K562 (cell line): ENCODE measurements around the gene PHF3. TPM values are rescaled to one million over a fixed set of nuclear protein-coding genes. Genes with fewer than 3 reads are reported as not detected.

Experiments used
- ATAC-seq: fragments of 200-7000 bp; cut with Tn5 transposase; 3 replicates; pipeline ENCODE4 v1.9.1; 2020; ENCODE audit warnings: moderate library complexity
- BruUV-seq: library from RNA; stranded (reverse); fragments of 400-500 nt; replicated peaks from 2 replicates; lab custom pipeline; 2021; lab: Mats Ljungman, UMichigan
- CTCF ChIA-PET: fragments of 300-600 bp; formaldehyde crosslinking; extraction: SDS; loops from one replicate; lab custom pipeline; 2021; ENCODE audit warnings: low intra/inter-chr PET ratio; lab: Yijun Ruan, JAX
- POLR2A ChIA-PET: fragments of 300-600, 350-650 bp; sonication (Branson Sonifier 250); formaldehyde crosslinking; extraction: SDS; loops from one replicate; lab custom pipeline; 2021; ENCODE audit warnings: antibody characterized with exemption, inconsistent platforms; lab: Yijun Ruan, JAX
- DNase-seq, 4 experiments: peaks; one replicate each; pipeline versions ENCODE4 v3.0.0 to v3.0.0-alpha.2; 2011 to 2018; ENCODE audit warnings: low spot score in 3 of 4, mixed read lengths in 3 of 4; ENCODE audit errors: extremely low read depth in 1 of 4
- FAIRE-seq: peaks from 2 replicates; lab custom pipeline; 2011; peaks lifted over from hg19 to GRCh38; lab: Jason Lieb, UNC
- H2AFZ ChIP-seq: 2 replicates; pipeline ENCODE4 v1.6.0; 2011; ENCODE audit warnings: low read depth, low read length, control low read depth, inconsistent platforms
- H3K27ac ChIP-seq: fragments of 200-600 bp; 3 replicates; pipeline ENCODE4 v1.8.0; 2011; ENCODE audit warnings: low read depth, mild to moderate bottlenecking, control low read depth, inconsistent platforms, low read length, moderate library complexity, mixed read lengths; ENCODE audit errors: extremely low read depth
- H3K27me3 ChIP-seq, 2 experiments: fragments of 300-600 bp in 1 of 2; 2 replicates in 1 of 2; 3 replicates in 1 of 2; pipeline versions ENCODE4 v1.6.0 to v1.8.0; 2011; ENCODE audit warnings: inconsistent platforms in 2 of 2, low read length in 2 of 2, mild to moderate bottlenecking in 1 of 2, mixed read lengths in 1 of 2, moderate library complexity in 1 of 2; ENCODE audit not compliant: control insufficient read depth in 2 of 2, insufficient read depth in 2 of 2
- H3K36me3 ChIP-seq: fragments of 300-600 bp; 3 replicates; pipeline ENCODE4 v1.8.0; 2011; ENCODE audit warnings: mild to moderate bottlenecking, low read length, inconsistent platforms; ENCODE audit not compliant: control insufficient read depth, insufficient read depth
- H3K4me1 ChIP-seq, 2 experiments: fragments of 200-600 bp in 1 of 2; replicated peaks in 1 of 2; 2 replicates in 1 of 2; 3 replicates in 1 of 2; pipeline versions ENCODE4 v1.5.1 to v1.8.0; 2011; ENCODE audit warnings: inconsistent platforms in 2 of 2, low read length in 2 of 2, mild to moderate bottlenecking in 1 of 2, mixed read lengths in 1 of 2, moderate library complexity in 1 of 2; ENCODE audit not compliant: control insufficient read depth in 2 of 2, insufficient read depth in 2 of 2
- H3K4me2 ChIP-seq: 2 replicates; pipeline ENCODE4 v1.6.1; 2011; ENCODE audit warnings: low read length, control low read depth, inconsistent platforms, mixed read lengths; ENCODE audit not compliant: insufficient read depth
- H3K4me3 ChIP-seq: fragments of 200-600 bp; sonication (generic), shearing (Covaris generic); 2 replicates; pipeline ENCODE4 v1.5.1; 2016; ENCODE audit warnings: control low read depth, inconsistent platforms
- H3K79me2 ChIP-seq: fragments of 200-600 bp; 3 replicates; pipeline ENCODE4 v1.8.0; 2011; ENCODE audit warnings: low read length, inconsistent platforms; ENCODE audit not compliant: control insufficient read depth, insufficient read depth
- H3K9ac ChIP-seq, 2 experiments: 2 replicates each; pipeline versions ENCODE4 v1.6.0 to v1.6.1; 2011; ENCODE audit warnings: low read depth in 2 of 2, low read length in 2 of 2, control low read depth in 1 of 2, inconsistent platforms in 1 of 2, mild to moderate bottlenecking in 1 of 2, mixed read lengths in 1 of 2; ENCODE audit not compliant: insufficient read depth in 1 of 2
- H3K9me1 ChIP-seq: one replicate; pipeline ENCODE4 v1.6.0; 2011; ENCODE audit warnings: inconsistent platforms, mild to moderate bottlenecking, low read length, moderate library complexity; ENCODE audit not compliant: control insufficient read depth, insufficient read depth
- H3K9me3 ChIP-seq: replicated peaks from 2 replicates; pipeline ENCODE4 v1.5.1; 2011; ENCODE audit warnings: low read depth, low read length, inconsistent platforms; ENCODE audit not compliant: control insufficient read depth, insufficient read depth
- H4K20me1 ChIP-seq: replicated peaks from 2 replicates; pipeline ENCODE4 v1.6.1; 2011; ENCODE audit warnings: low read length, inconsistent platforms, mixed read lengths; ENCODE audit not compliant: control insufficient read depth, insufficient read depth
- CBFA2T2 ChIP-seq: fragments of 450-650 bp; conservative IDR thresholded peaks from 2 replicates; pipeline ENCODE4 v1.6.1; 2017; ENCODE audit warnings: mild to moderate bottlenecking
- EGR1 ChIP-seq: fragments of 450-650 bp; conservative IDR thresholded peaks from 2 replicates; pipeline ENCODE4 v1.6.1; 2017; ENCODE audit warnings: mild to moderate bottlenecking
- HCFC1 ChIP-seq: IDR thresholded peaks from 2 replicates; pipeline ENCODE4 v1.6.1; 2012; ENCODE audit warnings: low read depth, low read length, improper control_type of control experiment
- MAFG ChIP-seq: fragments of 450-650 bp; conservative IDR thresholded peaks from 2 replicates; pipeline ENCODE4 v1.6.1; 2016; ENCODE audit warnings: missing genetic modification characterization, missing compliant biosample characterization
- NR2C1 ChIP-seq, 2 experiments: fragments of 450-650 bp; IDR thresholded peaks; 2 replicates each; pipeline ENCODE4 v1.6.1; 2017; ENCODE audit warnings: mild to moderate bottlenecking in 2 of 2, antibody characterized with exemption in 1 of 2, inconsistent platforms in 1 of 2, missing compliant biosample characterization in 1 of 2, missing genetic modification characterization in 1 of 2
- SAP30 ChIP-seq: fragments of 200-600 bp; sonication (generic); IDR thresholded peaks from 2 replicates; pipeline ENCODE4 v1.6.1; 2012; ENCODE audit warnings: borderline replicate concordance, low read depth, mild to moderate bottlenecking, moderate library complexity, low read length, control low read depth, inconsistent platforms; ENCODE audit not compliant: insufficient read depth, poor library complexity, severe bottlenecking
- YBX1 ChIP-seq: fragments of 450-650 bp; IDR thresholded peaks from 2 replicates; pipeline ENCODE4 v1.7.1; 2016; ENCODE audit warnings: mild to moderate bottlenecking
- ZBTB1 ChIP-seq: sonication (generic); formaldehyde crosslinking; IDR thresholded peaks from 2 replicates; pipeline ENCODE4 v1.8.1; 2023; ENCODE audit warnings: missing genetic modification reagents, low read depth, mild to moderate bottlenecking, borderline replicate concordance
- ZNF263 ChIP-seq: sonication (generic); formaldehyde crosslinking; IDR thresholded peaks from 2 replicates; pipeline ENCODE4 v1.8.0; 2022; ENCODE audit warnings: mild to moderate bottlenecking, missing genetic modification reagents, borderline replicate concordance
- ZNF347 ChIP-seq: fragments of 450-650 bp; formaldehyde crosslinking; IDR thresholded peaks from 2 replicates; pipeline ENCODE4 v1.4.0; 2020; ENCODE audit warnings: low read depth, mild to moderate bottlenecking, moderate library complexity
- WGBS: fragments of 100-300 bp; shearing (Covaris generic); methylation state at CpG from one replicate; pipeline ENCODE4 v1.1.6; 2016; ENCODE audit warnings: low coverage, mixed read lengths; ENCODE audit not compliant: insufficient coverage; ENCODE audit errors: missing lambda C conversion rate; 5-methylcytosine and 5-hydroxymethylcytosine counted together
- in situ Hi-C: fragments of 300-500 bp; cut with MboI; formaldehyde crosslinking; loops from 4 replicates; pipeline ENCODE4 v1.15.0; 2018; ENCODE audit warnings: inconsistent platforms, mixed read lengths
- intact Hi-C: fragments of 100-400 bp; cut with micrococcal nuclease; formaldehyde crosslinking; loops from 2 replicates; pipeline ENCODE4 v1.14.2; 2022
- polyA plus RNA-seq, 8 experiments: library from polyadenylated mRNA; depleted of rRNA in 4 of 8; stranded (reverse) in 5 of 8; unstranded in 3 of 8; fragments of >200 nt; fragmentation: Nextera tagmentation in 2 of 8; fragmentation: Illumina TruSeq in 1 of 8; extraction: Ambion mirVana in 2 of 8; extraction: Trizol in 1 of 8; gene quantifications; 2 replicates each; pipeline versions ENCODE4 v1.2.1 to v1.2.3, GENCODE V29; 2011 to 2014; ENCODE audit warnings: inconsistent platforms in 1 of 8, missing spikeins in 1 of 8
- total RNA-seq, 7 experiments: library from RNA; depleted of rRNA in 6 of 7; stranded (reverse); fragments of >200 nt in 6 of 7; fragmentation: Illumina TruSeq in 2 of 7; extraction: Trizol in 2 of 7; gene quantifications; 2 replicates each; pipeline versions ENCODE4 v1.2.1 to v1.2.3, GENCODE V29; 2011 to 2021; ENCODE audit warnings: low replicate concordance in 1 of 7
- TF ChIP-seq, protein P1 (sequence below): fragments of 200-800 bp; sonication (Bioruptor generic); IDR thresholded peaks from 2 replicates; pipeline ENCODE4 v1.6.1; 2016; ENCODE audit warnings: missing genetic modification characterization, missing compliant biosample characterization
- TF ChIP-seq, protein P2 (sequence below): fragments of 250-450 bp; sonication (Bioruptor Pico); IDR thresholded peaks from 2 replicates; pipeline ENCODE4 v1.4.0; 2020; ENCODE audit warnings: mild to moderate bottlenecking
- TF ChIP-seq, protein P3 (sequence below): sonication (generic); formaldehyde crosslinking; IDR thresholded peaks from 2 replicates; pipeline ENCODE4 v1.8.1; 2023; ENCODE audit warnings: mild to moderate bottlenecking, missing genetic modification reagents, moderate library complexity

Gene PHF3
- total and polyA plus RNA-seq, 9 of the 15 experiments (the other 6 are each of a cell fraction or from before 2014, with no cell fraction given) = 8.1 to 51.2 (median 30.9) TPM

DNA sequence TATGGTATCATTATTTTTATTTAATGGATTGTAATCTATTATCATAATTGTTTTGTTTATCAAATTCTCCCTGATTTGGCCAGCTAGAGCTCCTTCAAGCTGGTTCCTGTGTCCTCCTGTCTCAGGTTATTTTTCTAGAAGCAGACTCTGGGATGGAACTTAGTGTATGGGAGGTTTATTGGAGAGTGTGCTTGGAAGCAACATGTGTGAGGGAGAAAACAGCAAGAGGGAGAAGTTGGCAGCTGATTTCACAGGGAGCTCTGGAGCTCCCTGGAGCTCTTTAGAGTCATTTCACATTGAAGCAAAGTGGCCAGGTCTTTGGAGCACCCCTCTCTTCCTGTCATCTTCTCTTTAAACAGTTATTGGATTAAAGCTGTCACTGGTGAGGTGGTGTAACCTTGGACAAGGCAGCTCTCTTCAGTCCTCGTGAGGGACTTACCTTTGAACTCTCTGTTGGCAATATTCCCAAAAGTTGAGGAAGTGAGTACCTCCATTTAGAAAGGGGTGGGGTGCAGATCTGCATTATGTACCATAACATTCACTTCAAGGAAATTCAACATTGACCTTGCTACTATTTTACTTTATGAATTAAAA lies 103.6 kb downstream of the PHF3 start (continued):
- TF ChIP-seq, protein P1, sequence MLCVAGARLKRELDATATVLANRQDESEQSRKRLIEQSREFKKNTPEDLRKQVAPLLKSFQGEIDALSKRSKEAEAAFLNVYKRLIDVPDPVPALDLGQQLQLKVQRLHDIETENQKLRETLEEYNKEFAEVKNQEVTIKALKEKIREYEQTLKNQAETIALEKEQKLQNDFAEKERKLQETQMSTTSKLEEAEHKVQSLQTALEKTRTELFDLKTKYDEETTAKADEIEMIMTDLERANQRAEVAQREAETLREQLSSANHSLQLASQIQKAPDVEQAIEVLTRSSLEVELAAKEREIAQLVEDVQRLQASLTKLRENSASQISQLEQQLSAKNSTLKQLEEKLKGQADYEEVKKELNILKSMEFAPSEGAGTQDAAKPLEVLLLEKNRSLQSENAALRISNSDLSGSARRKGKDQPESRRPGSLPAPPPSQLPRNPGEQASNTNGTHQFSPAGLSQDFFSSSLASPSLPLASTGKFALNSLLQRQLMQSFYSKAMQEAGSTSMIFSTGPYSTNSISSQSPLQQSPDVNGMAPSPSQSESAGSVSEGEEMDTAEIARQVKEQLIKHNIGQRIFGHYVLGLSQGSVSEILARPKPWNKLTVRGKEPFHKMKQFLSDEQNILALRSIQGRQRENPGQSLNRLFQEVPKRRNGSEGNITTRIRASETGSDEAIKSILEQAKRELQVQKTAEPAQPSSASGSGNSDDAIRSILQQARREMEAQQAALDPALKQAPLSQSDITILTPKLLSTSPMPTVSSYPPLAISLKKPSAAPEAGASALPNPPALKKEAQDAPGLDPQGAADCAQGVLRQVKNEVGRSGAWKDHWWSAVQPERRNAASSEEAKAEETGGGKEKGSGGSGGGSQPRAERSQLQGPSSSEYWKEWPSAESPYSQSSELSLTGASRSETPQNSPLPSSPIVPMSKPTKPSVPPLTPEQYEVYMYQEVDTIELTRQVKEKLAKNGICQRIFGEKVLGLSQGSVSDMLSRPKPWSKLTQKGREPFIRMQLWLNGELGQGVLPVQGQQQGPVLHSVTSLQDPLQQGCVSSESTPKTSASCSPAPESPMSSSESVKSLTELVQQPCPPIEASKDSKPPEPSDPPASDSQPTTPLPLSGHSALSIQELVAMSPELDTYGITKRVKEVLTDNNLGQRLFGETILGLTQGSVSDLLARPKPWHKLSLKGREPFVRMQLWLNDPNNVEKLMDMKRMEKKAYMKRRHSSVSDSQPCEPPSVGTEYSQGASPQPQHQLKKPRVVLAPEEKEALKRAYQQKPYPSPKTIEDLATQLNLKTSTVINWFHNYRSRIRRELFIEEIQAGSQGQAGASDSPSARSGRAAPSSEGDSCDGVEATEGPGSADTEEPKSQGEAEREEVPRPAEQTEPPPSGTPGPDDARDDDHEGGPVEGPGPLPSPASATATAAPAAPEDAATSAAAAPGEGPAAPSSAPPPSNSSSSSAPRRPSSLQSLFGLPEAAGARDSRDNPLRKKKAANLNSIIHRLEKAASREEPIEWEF (CRISPR knock-in tag) = no peak
- no peak for TF ChIP-seq MAFG (tag)
- TF ChIP-seq, all 486 proteins: peak for 0

DNA sequence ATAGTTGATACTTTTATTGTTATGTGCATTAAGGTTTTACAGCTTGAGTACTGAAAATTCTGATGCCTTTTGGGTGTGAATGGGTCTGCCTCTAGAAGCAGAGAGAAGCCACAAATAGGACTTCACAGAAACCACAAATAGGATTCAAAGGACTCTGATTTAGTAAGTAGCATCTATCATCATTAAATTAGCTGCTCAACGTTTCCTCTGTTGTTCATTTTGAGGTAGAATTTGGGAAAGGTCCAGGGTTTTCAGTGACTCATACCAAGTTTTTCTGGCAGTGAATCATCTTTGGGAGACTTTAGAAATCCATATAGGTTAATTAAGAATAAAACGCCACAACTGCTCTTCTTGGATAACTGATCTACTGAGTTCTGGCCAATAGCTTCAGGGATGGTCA lies 105.1 kb downstream of the PHF3 start:
- Histone ChIP-seq H3K9me3 (no peaks in the 10 kb centered on the region; the same call in 1 of the 2 replicates), H3K4me2 (no peak overlapping the region), H3K9me1 (no peaks in the 10 kb centered on the region), H3K9ac (no peak overlapping the region), H2AFZ (no peak overlapping the region), H3K4me3 (no peak overlapping the region), H3K79me2 (no peaks in the 10 kb centered on the region), H3K27me3 (no peaks in the 10 kb centered on the region), H3K27ac (no peak overlapping the region), H3K36me3 (no peaks in the 10 kb centered on the region), H4K20me1 (no peaks in the 10 kb centered on the region), H3K4me1 (no peaks in the 10 kb centered on the region)
- ATAC-seq = no peak
- in situ Hi-C loops (no loop called here), intact Hi-C loops (no loop called here)
- ChIA-PET POLR2A (no interaction called here), CTCF (no interaction called here)
- no peak for FAIRE-seq
- BruUV-seq = no TSS peak
- DNase-seq = no peak
- 2% methylated on average over 2 of the region's 2 CpGs for WGBS
- TF ChIP-seq HCFC1 (no peak), YBX1 (no peak), ZBTB1 (CRISPR knock-in tag) (no peak), ZNF347 (no peak), NR2C1 (IDR thresholded peaks at IDR 0.05) (no peak), NR2C1 (tag; IDR thresholded peaks at IDR 0.05) (no peak), SAP30 (no peak), ZNF263 (no peak), EGR1 (no peak), CBFA2T2 (no peak)
- TF ChIP-seq, protein P2, sequence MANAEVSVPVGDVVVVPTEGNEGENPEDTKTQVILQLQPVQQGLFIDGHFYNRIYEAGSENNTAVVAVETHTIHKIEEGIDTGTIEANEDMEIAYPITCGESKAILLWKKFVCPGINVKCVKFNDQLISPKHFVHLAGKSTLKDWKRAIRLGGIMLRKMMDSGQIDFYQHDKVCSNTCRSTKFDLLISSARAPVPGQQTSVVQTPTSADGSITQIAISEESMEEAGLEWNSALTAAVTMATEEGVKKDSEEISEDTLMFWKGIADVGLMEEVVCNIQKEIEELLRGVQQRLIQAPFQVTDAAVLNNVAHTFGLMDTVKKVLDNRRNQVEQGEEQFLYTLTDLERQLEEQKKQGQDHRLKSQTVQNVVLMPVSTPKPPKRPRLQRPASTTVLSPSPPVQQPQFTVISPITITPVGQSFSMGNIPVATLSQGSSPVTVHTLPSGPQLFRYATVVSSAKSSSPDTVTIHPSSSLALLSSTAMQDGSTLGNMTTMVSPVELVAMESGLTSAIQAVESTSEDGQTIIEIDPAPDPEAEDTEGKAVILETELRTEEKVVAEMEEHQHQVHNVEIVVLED = no peak
- TF ChIP-seq, protein P3, sequence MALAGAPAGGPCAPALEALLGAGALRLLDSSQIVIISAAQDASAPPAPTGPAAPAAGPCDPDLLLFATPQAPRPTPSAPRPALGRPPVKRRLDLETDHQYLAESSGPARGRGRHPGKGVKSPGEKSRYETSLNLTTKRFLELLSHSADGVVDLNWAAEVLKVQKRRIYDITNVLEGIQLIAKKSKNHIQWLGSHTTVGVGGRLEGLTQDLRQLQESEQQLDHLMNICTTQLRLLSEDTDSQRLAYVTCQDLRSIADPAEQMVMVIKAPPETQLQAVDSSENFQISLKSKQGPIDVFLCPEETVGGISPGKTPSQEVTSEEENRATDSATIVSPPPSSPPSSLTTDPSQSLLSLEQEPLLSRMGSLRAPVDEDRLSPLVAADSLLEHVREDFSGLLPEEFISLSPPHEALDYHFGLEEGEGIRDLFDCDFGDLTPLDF (CRISPR knock-in tag) = no peak
